Effector memory CD8-positive, alpha-beta T cell (primary cell): ENCODE measurements around the gene CSAG3.
A peak's percentile ranks its signal among the peaks of the same experiment; 100 is the strongest.
"Not testable (repeated sequence)": the region's sequence is repeated elsewhere in the genome, so short reads cannot be mapped to it uniquely, and the experiment has no call there.

ENCODE experiments used
- ATAC-seq: fragments of 150-1000 bp; cut with Tn5 transposase; replicated peaks from 2 replicates; pipeline ENCODE4 v1.10.0; 2021; ENCODE audit warnings: mild to moderate bottlenecking, moderate library complexity
- DNase-seq, 3 experiments: peaks; one replicate each; pipeline ENCODE4 v3.0.0; 2021
- H3K27ac Mint-ChIP-seq, 2 donors: one replicate each; pipeline ENCODE4 v1.8.0; 2022; ENCODE audit warnings: mild to moderate bottlenecking in 2 of 2, mixed read lengths in 2 of 2, moderate library complexity in 2 of 2
- H3K27me3 Mint-ChIP-seq, 2 donors: one replicate each; pipeline ENCODE4 v1.8.0; 2022; ENCODE audit warnings: mixed read lengths in 2 of 2
- H3K36me3 Mint-ChIP-seq: one replicate; pipeline ENCODE4 v1.8.0; 2022; ENCODE audit warnings: mild to moderate bottlenecking, moderate library complexity, mixed read lengths; ENCODE audit not compliant: insufficient read depth
- H3K4me1 Mint-ChIP-seq, 2 donors: one replicate each; pipeline ENCODE4 v1.8.0; 2022; ENCODE audit warnings: low read depth in 2 of 2, mixed read lengths in 2 of 2
- H3K4me3 Mint-ChIP-seq, 2 donors: one replicate each; pipeline ENCODE4 v1.8.0; 2022; ENCODE audit warnings: mild to moderate bottlenecking in 2 of 2, mixed read lengths in 2 of 2, moderate library complexity in 2 of 2
- H3K9me3 Mint-ChIP-seq, 2 donors: one replicate each; pipeline ENCODE4 v1.8.0; 2022; ENCODE audit warnings: mixed read lengths in 2 of 2

The CSAG3 gene

GRCh38 chrX:152759544-152759943 lies 526 bp downstream of the CSAG3 start:
- H3K9me3 Mint-ChIP-seq, DNase-seq, ATAC-seq, H3K27me3 Mint-ChIP-seq, H3K36me3 Mint-ChIP-seq, H3K4me3 Mint-ChIP-seq, H3K4me1 Mint-ChIP-seq, H3K27ac Mint-ChIP-seq: not testable (repeated sequence)

GRCh38 chrX:152761582-152761981 lies 2.6 kb downstream of the CSAG3 start:
- H3K4me3 Mint-ChIP-seq, H3K27me3 Mint-ChIP-seq, H3K27ac Mint-ChIP-seq, DNase-seq, ATAC-seq, H3K4me1 Mint-ChIP-seq, H3K36me3 Mint-ChIP-seq, H3K9me3 Mint-ChIP-seq: not testable (repeated sequence)

- not testable (repeated sequence) for H3K4me3 Mint-ChIP-seq, H3K4me1 Mint-ChIP-seq, ATAC-seq, DNase-seq, H3K9me3 Mint-ChIP-seq, H3K36me3 Mint-ChIP-seq, H3K27ac Mint-ChIP-seq, H3K27me3 Mint-ChIP-seq
These were observed 7.5 kb downstream of the CSAG3 start for GRCh38 chrX:152766562-152766961.

- DNase-seq, H3K4me3 Mint-ChIP-seq, H3K27ac Mint-ChIP-seq, H3K4me1 Mint-ChIP-seq, H3K27me3 Mint-ChIP-seq, ATAC-seq, H3K36me3 Mint-ChIP-seq, H3K9me3 Mint-ChIP-seq: not testable (repeated sequence)
These were observed 10.7 kb downstream of the CSAG3 start, which contains the start of gene MAGEA6 for GRCh38 chrX:152769549-152770289. TSS of gene MAGEA6 (minus strand) at chrX:152769689. CDS start at chrX:152767650, 2,039 bp downstream.

GRCh38 chrX:152787062-152787461 lies 28.0 kb downstream of the CSAG3 start:
- H3K9me3 Mint-ChIP-seq, H3K4me3 Mint-ChIP-seq, H3K4me1 Mint-ChIP-seq, H3K36me3 Mint-ChIP-seq, ATAC-seq, DNase-seq, H3K27me3 Mint-ChIP-seq, H3K27ac Mint-ChIP-seq: not testable (repeated sequence)

GRCh38 chrX:152798945-152799344 lies 39.9 kb downstream of the CSAG3 start:
- no peak overlapping the region for H3K27ac Mint-ChIP-seq

GRCh38 chrX:152806035-152806434 lies 47.0 kb downstream of the CSAG3 start:
- no peaks in the 10 kb centered on the region for H3K36me3 Mint-ChIP-seq
- no peak overlapping the region for H3K4me3 Mint-ChIP-seq
- peak overlapping the region in 1 of 2 donors; percentile 85 for H3K27ac Mint-ChIP-seq
- H3K27me3 Mint-ChIP-seq: peaks cover 32 to 57% of the 10 kb centered on the region in 2 donors
- no peaks in the 10 kb centered on the region for H3K4me1 Mint-ChIP-seq
- H3K9me3 Mint-ChIP-seq: no peaks in the 10 kb centered on the region
- DNase-seq (no peak), ATAC-seq (no peak)

More at GRCh38 chrX:152798945-152799344, 39.9 kb downstream of the CSAG3 start:
- peaks cover 9 to 18% of the 10 kb centered on the region in 2 donors for H3K27me3 Mint-ChIP-seq
- no peaks in the 10 kb centered on the region for H3K9me3 Mint-ChIP-seq
- H3K36me3 Mint-ChIP-seq: no peaks in the 10 kb centered on the region
- H3K4me3 Mint-ChIP-seq: no peak overlapping the region
- no peaks in the 10 kb centered on the region for H3K4me1 Mint-ChIP-seq
- ATAC-seq (no peak), DNase-seq (no peak)
